ENCODE data around the gene TRIO.

Gene TRIO

GRCh38 chr5:14467886-14468285, 324.7 kb downstream of the TRIO start:
- ChIA-PET POLR2A (no interaction called here), CTCF (interaction anchor here (0.6 kb wide), 1 partner anchor 556 kb away, joined by 3 read pairs; no protein-coding TSS in a partner anchor)
- DNase-seq (ENCODE audit: extremely low spot score): no peak
- TF ChIP-seq PKNOX1 (IDR thresholded peaks at IDR 0.05) (no peak), FOXK2 (IDR thresholded peaks at IDR 0.05) (no peak), L3MBTL2 (conservative IDR thresholded peaks at IDR 0.05) (no peak), ARNT (IDR thresholded peaks at IDR 0.05) (no peak)

GRCh38 chr5:14469551-14470377, 326.6 kb downstream of the TRIO start:
- DNase-seq (ENCODE audit: extremely low spot score): no peak
- POLR2A ChIA-PET: no interaction called here
- CTCF ChIA-PET: no interaction called here
- TF ChIP-seq ELF4 (IDR thresholded peaks at IDR 0.05): no peak
- TF ChIP-seq FOXA1 (IDR thresholded peaks at IDR 0.05): no peak
- TF ChIP-seq FOXK2 (IDR thresholded peaks at IDR 0.05): no peak
- no peak for TF ChIP-seq ARNT (IDR thresholded peaks at IDR 0.05)
- no peak for TF ChIP-seq NFRKB (IDR thresholded peaks at IDR 0.05)
- TF ChIP-seq L3MBTL2 (conservative IDR thresholded peaks at IDR 0.05): no peak
- no peak for TF ChIP-seq TARDBP (IDR thresholded peaks at IDR 0.05)
- no peak for TF ChIP-seq FOXM1 (IDR thresholded peaks at IDR 0.05; ENCODE audit: borderline replicate concordance)
- no peak for TF ChIP-seq SP1 (IDR thresholded peaks at IDR 0.05)
- no peak for TF ChIP-seq BHLHE40 (IDR thresholded peaks at IDR 0.05; ENCODE audit: borderline replicate concordance)
- no peak for TF ChIP-seq HDGF (IDR thresholded peaks at IDR 0.05; ENCODE audit: borderline replicate concordance)
- no peak for TF ChIP-seq ZNF384 (IDR thresholded peaks at IDR 0.05)
- TF ChIP-seq PKNOX1 (IDR thresholded peaks at IDR 0.05): no peak

- ChIA-PET POLR2A (no interaction called here), CTCF (no interaction called here)
- no peak for DNase-seq (ENCODE audit: extremely low spot score)
- no peak for TF ChIP-seq ARNT (IDR thresholded peaks at IDR 0.05)
- TF ChIP-seq ELF4 (IDR thresholded peaks at IDR 0.05): no peak
- TF ChIP-seq BHLHE40 (IDR thresholded peaks at IDR 0.05; ENCODE audit: borderline replicate concordance): no peak
- TF ChIP-seq FOXA1 (IDR thresholded peaks at IDR 0.05): no peak
- TF ChIP-seq NFRKB (IDR thresholded peaks at IDR 0.05): no peak
- no peak for TF ChIP-seq L3MBTL2 (conservative IDR thresholded peaks at IDR 0.05)
- no peak for TF ChIP-seq TARDBP (IDR thresholded peaks at IDR 0.05)
- TF ChIP-seq CTBP1 (IDR thresholded peaks at IDR 0.05; ENCODE audit: borderline replicate concordance): no peak
- no peak for TF ChIP-seq PKNOX1 (IDR thresholded peaks at IDR 0.05)
- no peak for TF ChIP-seq FOXM1 (IDR thresholded peaks at IDR 0.05; ENCODE audit: borderline replicate concordance)
- no peak for TF ChIP-seq HDGF (IDR thresholded peaks at IDR 0.05; ENCODE audit: borderline replicate concordance)
- no peak for TF ChIP-seq ZNF384 (IDR thresholded peaks at IDR 0.05)
- TF ChIP-seq SUZ12 (IDR thresholded peaks at IDR 0.05): no peak
- no peak for TF ChIP-seq LEF1 (IDR thresholded peaks at IDR 0.05; ENCODE audit: borderline replicate concordance)
- no peak for TF ChIP-seq FOXK2 (IDR thresholded peaks at IDR 0.05)
- TF ChIP-seq SP1 (IDR thresholded peaks at IDR 0.05): no peak
Measured at GRCh38 chr5:14471507-14471906, 328.4 kb downstream of the TRIO start.

GRCh38 chr5:14472986-14473567, 329.9 kb downstream of the TRIO start:
- POLR2A ChIA-PET: no interaction called here
- CTCF ChIA-PET: no interaction called here
- TF ChIP-seq BHLHE40 (IDR thresholded peaks at IDR 0.05; ENCODE audit: borderline replicate concordance) (no peak), FOXK2 (IDR thresholded peaks at IDR 0.05) (no peak), PKNOX1 (IDR thresholded peaks at IDR 0.05) (peak; percentile 34; the same call in 1 of the 2 replicates), ARNT (IDR thresholded peaks at IDR 0.05) (no peak)
- no peak for DNase-seq (ENCODE audit: extremely low spot score)

- CTCF ChIA-PET: no interaction called here
- no peak for DNase-seq (ENCODE audit: extremely low spot score)
- TF ChIP-seq HDGF (IDR thresholded peaks at IDR 0.05; ENCODE audit: borderline replicate concordance): no peak
- POLR2A ChIA-PET: no interaction called here
Measured at GRCh38 chr5:14475045-14475444, 331.9 kb downstream of the TRIO start.

- CTCF ChIA-PET: no interaction called here
- no peak for DNase-seq (ENCODE audit: extremely low spot score)
- POLR2A ChIA-PET: no interaction called here
- TF ChIP-seq SUZ12 (IDR thresholded peaks at IDR 0.05) (no peak), ELF4 (IDR thresholded peaks at IDR 0.05) (no peak), CTBP1 (IDR thresholded peaks at IDR 0.05; ENCODE audit: borderline replicate concordance) (no peak), FOXM1 (IDR thresholded peaks at IDR 0.05; ENCODE audit: borderline replicate concordance) (no peak), FOXA1 (IDR thresholded peaks at IDR 0.05) (no peak), ZNF384 (IDR thresholded peaks at IDR 0.05) (no peak), FOXK2 (IDR thresholded peaks at IDR 0.05) (no peak), NFRKB (IDR thresholded peaks at IDR 0.05) (no peak), TARDBP (IDR thresholded peaks at IDR 0.05) (no peak), LEF1 (IDR thresholded peaks at IDR 0.05; ENCODE audit: borderline replicate concordance) (no peak), ARNT (IDR thresholded peaks at IDR 0.05) (no peak), BHLHE40 (IDR thresholded peaks at IDR 0.05; ENCODE audit: borderline replicate concordance) (no peak), PKNOX1 (IDR thresholded peaks at IDR 0.05) (no peak), L3MBTL2 (conservative IDR thresholded peaks at IDR 0.05) (no peak), HDGF (IDR thresholded peaks at IDR 0.05; ENCODE audit: borderline replicate concordance) (no peak), SP1 (IDR thresholded peaks at IDR 0.05) (no peak)
Measured at GRCh38 chr5:14476786-14477435, 333.8 kb downstream of the TRIO start.
